HTR-8/SVneo (cell line): ENCODE data around the gene OR52K1.

Experiments used
- DNase-seq: peaks from one replicate; pipeline ENCODE4 v3.0.0; 2011; ENCODE audit warnings: low spot score, mixed read lengths; ENCODE audit not compliant: insufficient read length
- FAIRE-seq: peaks from 2 replicates; lab custom pipeline; 2011; peaks lifted over from hg19 to GRCh38; lab: Jason Lieb, UNC

Gene OR52K1

GRCh38 chr11:4482445-4482844, at the start of gene OR52K1:
Gene OR52K1, plus strand, starts transcription at chr11:4482646. Its CDS starts 6,255 bp downstream, at chr11:4488901.
- FAIRE-seq (no peak), DNase-seq (no peak)

DNA sequence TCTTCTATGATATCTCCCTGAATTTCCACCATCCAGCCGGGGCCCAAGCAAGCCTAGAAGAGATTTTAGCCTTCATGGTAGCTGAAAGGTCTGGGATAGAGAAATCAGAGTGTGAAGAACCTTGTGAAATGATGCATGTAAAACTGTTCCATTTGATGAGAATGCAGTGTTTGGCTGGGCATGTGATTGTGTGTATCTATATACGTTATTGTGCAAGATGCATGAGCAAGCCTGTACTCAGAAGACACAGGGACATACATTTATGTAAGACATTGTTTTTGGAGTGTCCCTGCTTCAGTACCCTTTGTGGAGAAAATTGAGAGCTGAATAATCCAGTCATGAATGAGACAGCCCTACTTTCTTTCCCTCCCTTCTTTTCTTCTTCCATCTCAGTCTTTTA, 48.6 kb upstream of the OR52K1 start:
- FAIRE-seq: no peak
- no peak for DNase-seq

DNA sequence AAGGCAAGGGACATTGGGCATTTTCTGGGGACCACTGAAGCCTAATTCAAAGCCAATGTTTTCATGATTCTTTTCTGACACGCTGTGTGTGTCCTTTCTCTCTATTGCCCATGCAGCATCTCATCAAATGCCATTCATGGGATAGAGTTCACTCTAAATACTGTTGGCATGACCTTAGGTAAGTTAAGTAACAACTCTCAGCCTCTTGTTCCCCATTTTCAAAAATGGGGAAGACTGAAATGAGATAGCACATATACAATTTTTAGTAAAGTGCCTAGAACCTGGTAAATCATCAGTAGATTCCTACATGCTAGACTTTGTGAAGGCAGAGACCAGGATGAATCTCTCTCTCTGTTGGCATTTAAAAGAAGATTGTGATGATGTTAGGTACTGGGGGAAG, 46.0 kb upstream of the OR52K1 start:
- FAIRE-seq: no peak
- DNase-seq: no peak

DNA sequence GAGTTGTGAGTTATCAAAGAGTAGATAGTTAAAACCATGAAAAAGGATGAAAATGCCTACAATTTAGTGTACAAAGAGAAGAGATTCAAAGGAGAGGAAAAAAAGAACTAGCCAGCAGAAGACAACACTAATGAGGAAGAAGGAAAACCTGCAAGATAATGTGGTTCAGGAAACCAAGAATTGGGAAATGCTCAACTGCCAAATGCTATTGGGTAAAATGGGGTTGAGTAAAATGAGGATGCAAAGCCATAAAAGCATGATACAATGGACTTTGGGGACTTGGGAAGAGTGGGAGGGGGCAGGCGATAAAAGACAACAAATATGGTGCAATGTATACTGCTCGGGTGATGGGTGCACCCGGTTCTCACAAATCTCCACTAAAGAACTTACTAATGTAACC, 40.9 kb upstream of the OR52K1 start:
- DNase-seq (no peak), FAIRE-seq (no peak)

DNA sequence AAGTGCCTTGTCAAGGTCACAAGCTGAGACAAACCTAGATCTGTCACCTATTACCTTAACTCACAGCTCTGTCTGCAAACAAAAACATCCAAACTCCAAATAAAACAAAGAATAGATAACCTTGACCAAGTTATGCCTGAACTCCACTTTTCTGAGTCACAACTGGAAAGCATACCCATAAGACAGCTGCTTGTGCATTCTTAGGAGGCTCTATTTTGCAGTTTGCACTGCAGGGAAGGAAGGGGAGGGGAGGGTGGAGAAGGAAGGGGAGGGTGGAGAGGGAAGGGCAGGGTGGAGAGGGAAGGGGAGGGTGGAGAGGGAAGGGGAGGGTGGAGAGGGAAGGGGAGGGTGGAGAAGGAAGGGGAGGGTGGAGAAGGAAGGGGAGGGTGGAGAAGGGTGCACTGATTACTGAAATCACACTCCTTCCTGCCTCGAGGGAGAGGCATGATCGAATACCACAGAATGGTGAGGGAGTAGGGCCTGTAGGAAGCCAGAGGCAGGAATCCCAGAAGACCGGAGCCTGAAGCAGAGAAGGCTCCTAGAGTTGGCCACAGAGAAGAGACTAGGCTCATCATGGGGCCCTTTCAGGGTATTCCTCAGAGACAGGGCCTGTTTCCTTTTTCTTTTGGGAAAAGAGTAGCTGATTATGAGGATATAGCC, 39.1 kb upstream of the OR52K1 start:
- DNase-seq (no peak), FAIRE-seq (no peak)

- DNase-seq (no peak), FAIRE-seq (no peak)
Measured at GRCh38 chr11:4448995-4449394, 33.5 kb upstream of the OR52K1 start, which contains the start of gene OR52K2. Gene OR52K2, plus strand, starts transcription at chr11:4449295. Its CDS starts 45 bp downstream, at chr11:4449340.

- FAIRE-seq (no peak), DNase-seq (no peak)
Measured at GRCh38 chr11:4453118-4453517, 29.3 kb upstream of the OR52K1 start.

DNA sequence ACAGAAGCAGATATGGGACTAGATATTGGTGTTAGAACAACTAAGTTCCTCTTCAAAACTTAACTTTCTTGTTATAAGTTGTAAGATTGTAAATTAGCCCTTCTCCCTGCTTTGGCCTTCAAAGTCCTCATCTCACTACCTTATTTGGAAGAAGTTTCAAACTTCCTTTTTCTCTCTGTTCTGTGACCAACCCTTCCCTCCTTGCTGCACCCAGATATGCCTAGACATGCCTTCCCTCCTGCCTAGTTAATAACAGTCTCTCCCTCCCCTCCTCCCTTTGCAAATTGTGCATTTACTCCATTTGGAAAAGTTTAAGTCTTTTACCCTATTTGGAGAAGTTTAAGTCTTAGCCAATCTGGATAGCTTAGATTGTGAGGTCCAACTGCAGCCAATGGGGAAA, 28.4 kb upstream of the OR52K1 start:
- no peak for FAIRE-seq
- no peak for DNase-seq

DNA sequence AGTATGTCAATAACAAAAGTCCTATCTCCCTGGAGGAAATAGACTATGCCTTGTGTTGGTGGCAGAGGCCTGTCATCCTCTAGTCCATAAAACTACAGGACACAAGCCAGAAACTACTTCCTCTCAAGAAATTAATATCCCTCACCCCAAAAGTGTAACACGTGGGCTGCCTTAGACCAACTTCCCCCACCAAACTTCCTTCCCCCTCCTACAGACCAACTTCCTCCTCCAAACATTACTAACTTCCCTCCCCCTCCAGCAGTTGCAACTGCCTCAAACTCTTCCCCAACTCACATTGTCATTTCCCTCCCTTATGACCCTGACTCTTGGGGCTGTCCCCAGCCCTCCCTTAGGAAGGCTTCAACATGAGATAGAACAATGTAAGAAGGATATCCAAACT, 27.0 kb upstream of the OR52K1 start:
- no peak for FAIRE-seq
- DNase-seq: no peak

DNA sequence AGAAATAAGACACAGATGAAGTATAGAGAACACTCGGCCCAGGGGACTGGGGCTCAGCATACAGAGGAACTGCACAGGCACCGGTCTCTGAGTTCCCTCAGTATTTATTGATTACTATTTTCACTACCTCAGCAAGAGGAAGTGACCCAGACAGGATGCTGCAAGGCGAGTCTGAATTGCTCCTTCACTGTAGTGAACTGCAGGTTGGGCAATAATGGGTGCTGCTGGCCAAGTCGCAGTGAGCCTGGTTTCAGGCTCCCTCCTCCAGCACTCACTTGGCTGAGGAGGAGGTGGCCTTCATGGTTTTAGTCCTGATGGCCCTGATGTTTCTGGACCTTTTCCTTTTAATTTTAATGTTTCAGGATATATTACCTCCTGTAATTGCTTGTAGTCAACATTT, 22.9 kb upstream of the OR52K1 start:
- no peak for DNase-seq
- no peak for FAIRE-seq

GRCh38 chr11:4460151-4460550, 22.3 kb upstream of the OR52K1 start:
- no peak for DNase-seq
- no peak for FAIRE-seq

- DNase-seq (no peak), FAIRE-seq (no peak)
Measured at GRCh38 chr11:4464216-4465159, 18.0 kb upstream of the OR52K1 start.

GRCh38 chr11:4465407-4465806, 17.0 kb upstream of the OR52K1 start:
- FAIRE-seq: no peak
- DNase-seq: no peak

- DNase-seq: no peak
- no peak for FAIRE-seq
Measured at GRCh38 chr11:4466131-4466870, 16.1 kb upstream of the OR52K1 start.

DNA sequence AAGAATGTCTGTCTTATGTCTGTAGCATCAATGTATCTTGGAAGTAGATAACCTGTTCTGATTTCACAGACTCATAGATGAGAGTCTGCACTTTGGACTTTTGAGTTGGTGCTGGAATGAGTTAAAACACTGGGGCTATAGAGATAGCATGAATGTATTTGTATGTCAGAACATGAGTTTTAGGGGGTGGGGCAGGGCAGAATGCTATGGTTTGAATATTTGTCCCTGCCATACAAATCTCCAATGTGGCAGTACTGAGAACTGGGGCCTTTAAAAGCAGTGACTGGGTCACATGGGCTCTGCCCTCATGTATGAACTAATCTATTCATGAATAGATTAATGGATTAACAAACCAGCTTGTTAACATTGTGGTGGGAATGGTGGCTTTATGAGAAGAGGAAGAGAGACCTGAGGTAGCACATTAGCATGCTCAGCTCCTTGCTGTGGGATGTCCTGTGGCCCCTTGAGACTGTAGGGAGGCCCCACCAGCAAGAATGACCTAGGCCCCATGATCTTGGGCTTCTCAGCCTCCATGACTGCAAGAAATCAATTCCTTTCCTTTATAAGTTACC, 15.5 kb upstream of the OR52K1 start:
- FAIRE-seq (no peak), DNase-seq (no peak)

GRCh38 chr11:4467811-4468606, 14.4 kb upstream of the OR52K1 start:
- FAIRE-seq (no peak), DNase-seq (no peak)

GRCh38 chr11:4479644-4480043, 2.8 kb upstream of the OR52K1 start:
- FAIRE-seq (no peak), DNase-seq (no peak)

- no peak for FAIRE-seq
- no peak for DNase-seq
Measured at GRCh38 chr11:4480577-4481239, 1.7 kb upstream of the OR52K1 start.

GRCh38 chr11:4481240-4481582, 1.2 kb upstream of the OR52K1 start:
- DNase-seq (no peak), FAIRE-seq (no peak)
